DOHH2 (cell line): Measurements from ENCODE around the gene SNCAIP.

ENCODE experiments used
- CTCF ChIP-seq: fragments of 200-600 bp; sonication (generic); IDR thresholded peaks from one replicate; pipeline ENCODE4 v1.5.1; 2014; ENCODE audit warnings: antibody characterized with exemption, mild to moderate bottlenecking, low read depth, low read length; ENCODE audit not compliant: poor library complexity, severe bottlenecking
- EZH2phosphoT487 ChIP-seq: fragments of 200-600 bp; sonication (generic); IDR thresholded peaks from 2 replicates; pipeline ENCODE4 v1.6.1; 2017; ENCODE audit warnings: borderline replicate concordance, mild to moderate bottlenecking, antibody characterized with exemption, low read length, moderate library complexity, mixed read lengths

- TF ChIP-seq CTCF = no peak
- no peak for TF ChIP-seq EZH2phosphoT487
Measured at GRCh38 chr5:122371511-122372151, 59.6 kb downstream of the SNCAIP start.
